NCI-H524 (cell line): ENCODE results near the gene DPH5.

Experiments
- DNase-seq, 2 experiments: peaks; one replicate each; lab custom pipeline; 2025; lab: John Stamatoyannopoulos, UW

Gene DPH5

GRCh38 chr1:101030881-101031280, 5.3 kb upstream of the DPH5 start:
- DNase-seq, result no peak

DNA sequence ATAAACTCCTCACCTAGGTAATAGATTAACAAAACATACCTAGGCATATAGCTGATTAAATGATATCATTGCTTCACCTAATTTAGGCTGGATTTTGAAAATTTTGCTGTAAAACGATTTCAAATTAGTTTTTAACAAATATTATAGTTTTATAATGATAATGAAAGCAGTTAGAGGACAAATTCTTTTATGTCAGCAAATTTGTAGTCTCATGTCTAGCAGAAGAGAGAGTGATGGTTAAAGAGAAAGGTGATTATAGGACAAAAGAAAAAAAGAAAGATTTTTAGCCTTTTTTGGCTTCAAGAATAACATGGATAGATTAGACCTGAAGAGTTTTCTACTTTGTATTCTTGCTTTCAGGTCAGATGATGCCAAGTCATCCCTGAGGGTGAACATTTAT, 3.6 kb upstream of the DPH5 start:
- DNase-seq, result no peak

GRCh38 chr1:101028466-101028865, 2.9 kb upstream of the DPH5 start:
- DNase-seq, result no peak

DNA sequence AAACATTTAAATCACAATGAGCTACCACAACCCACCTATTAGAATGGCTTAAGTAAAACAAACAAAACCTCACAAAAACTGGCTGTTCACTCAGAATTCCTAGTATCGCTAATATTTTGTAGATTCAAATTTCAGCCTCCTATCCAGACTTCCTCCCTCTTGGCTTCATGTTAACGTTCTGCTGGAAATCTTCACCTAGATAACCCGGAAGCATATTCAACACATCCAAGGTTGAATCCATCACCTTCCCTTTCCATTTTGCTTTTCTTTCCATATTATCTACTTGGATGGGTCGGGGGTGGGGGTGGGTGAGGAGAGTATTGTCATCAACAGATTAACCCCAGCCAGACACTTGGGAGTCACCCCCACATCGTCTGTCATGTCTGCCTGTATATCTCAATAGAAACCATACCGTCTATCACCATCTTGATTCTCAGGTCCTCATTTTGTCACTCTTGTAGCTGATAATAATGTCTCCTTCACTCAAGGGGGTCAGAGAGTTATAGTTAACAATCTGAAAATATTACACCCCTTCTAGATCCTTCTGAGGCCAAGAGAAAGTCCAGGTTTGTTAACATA, 1.7 kb upstream of the DPH5 start:
- DNase-seq, result no peak

DNA sequence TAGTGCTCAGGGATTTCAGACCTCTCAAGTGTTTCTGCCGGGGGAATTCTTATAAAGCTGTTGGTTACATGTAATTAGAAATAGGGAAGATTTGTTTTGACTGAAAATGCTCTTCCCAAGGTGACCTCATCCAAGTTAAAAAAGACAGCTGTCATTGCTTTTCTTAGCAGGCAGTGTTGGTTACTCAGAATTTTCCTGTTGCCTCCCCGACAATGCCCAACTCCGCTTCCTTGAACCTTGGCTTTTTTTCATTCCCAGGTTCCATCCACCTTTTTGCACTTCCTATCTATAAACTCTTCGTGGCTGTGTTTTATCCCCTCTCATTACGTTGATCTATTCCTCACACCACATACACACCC, 825 bp upstream of the DPH5 start:
- no peak for DNase-seq

GRCh38 chr1:101025283-101025656, 314 bp downstream of the DPH5 start:
- DNase-seq, result peak in 1 of 2 experiments; percentile 26

DNA sequence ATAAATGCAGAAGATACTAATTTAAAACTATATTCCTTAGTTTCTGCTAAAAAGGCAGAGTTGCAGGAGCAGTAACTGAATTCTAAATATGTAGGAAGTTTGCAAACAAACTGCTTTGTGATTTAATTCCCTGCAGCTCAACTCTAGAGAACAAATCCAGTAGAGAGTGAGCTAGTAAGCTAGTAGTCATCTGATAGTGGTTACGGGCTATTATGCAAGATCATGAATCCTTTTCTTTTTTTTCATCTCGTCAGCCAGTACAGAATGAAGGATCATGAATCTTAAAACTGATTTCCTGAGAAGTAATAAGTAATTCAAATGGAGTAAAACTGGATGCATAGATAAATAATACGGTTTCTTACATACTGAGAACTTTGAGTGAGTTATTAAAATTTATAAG, 3.3 kb downstream of the DPH5 start:
- DNase-seq, result no peak

DNA sequence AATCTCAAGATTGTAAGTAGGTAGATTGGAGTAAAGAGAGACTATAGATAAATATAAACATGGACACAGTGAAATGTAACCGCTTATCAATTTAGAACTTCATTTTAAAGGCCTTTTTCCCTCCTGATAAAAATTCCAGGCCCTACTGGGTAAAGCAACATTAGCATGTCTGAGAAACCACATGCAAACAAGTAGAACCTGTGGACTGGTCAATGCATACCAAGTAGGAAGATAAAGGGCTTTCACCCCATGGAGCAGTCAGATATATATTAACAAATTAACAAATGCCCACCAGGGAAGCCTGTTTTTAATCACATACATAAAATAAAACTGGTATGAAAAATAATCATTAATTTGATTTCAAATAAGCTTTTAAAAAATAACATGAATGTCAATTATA, 8.1 kb downstream of the DPH5 start:
- no peak for DNase-seq

GRCh38 chr1:101013776-101014175, 11.8 kb downstream of the DPH5 start:
- DNase-seq, result no peak

GRCh38 chr1:101008229-101008834, 17.3 kb downstream of the DPH5 start:
- DNase-seq, result no peak

DNA sequence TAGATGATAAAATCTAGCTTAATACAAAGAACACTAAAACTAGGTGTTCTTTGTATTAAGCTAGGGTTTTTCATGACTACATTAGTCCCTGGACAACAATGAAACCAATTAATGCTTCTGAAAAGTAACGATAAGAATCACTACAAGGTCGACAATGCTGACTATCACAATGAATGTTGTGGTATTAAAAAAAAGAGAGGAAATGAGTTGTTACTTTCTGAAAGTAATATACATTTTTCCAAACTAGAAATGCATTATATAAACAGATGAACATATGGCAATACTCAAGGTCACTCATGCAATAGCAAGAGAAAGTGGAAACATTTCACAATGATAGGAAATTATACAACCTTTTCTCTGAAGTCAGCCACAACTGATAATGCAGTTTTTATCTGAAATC, 19.0 kb downstream of the DPH5 start:
- DNase-seq, result no peak

GRCh38 chr1:101005871-101006270, 19.7 kb downstream of the DPH5 start:
- no peak for DNase-seq

DNA sequence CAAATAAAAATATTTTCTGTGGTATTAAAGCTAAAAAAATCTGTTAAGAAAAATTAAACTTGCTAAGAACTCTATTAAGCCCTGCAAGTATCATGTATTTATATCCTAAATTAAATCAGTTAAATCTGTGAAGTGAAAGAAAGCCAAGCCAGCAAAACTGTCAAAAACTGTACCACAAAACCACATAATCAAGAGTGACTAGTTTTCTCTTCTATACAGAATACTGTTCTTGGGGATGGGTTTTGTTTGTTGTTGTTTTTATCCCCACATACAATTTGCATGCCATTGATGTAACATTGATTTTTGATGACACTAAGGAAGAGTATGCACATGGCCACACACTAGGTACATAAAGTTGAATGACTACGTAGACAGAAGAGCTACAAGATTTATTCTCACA, 20.4 kb downstream of the DPH5 start:
- DNase-seq, result no peak

DNA sequence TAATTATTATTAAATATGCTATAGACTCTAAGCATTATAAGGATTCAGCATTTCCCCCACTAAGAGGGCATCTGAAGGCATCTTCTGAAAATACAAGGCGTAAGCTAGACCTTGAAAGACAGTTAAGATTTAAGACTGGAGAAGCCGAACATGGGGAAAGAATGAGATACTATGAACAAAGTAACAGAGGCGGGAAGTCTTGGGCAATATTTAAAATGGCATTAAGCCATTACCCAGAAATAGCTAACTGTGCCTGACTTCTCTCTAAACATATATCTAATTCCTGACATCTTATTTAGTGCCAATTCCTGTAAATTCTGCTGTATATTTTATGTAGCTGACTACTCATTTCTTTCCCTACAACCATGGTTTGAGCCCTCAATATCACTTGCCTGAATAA, 20.9 kb downstream of the DPH5 start:
- no peak for DNase-seq

GRCh38 chr1:101004061-101004460, 21.5 kb downstream of the DPH5 start:
- DNase-seq, result no peak

- no peak for DNase-seq
Measured at GRCh38 chr1:101003012-101003650, 22.5 kb downstream of the DPH5 start.

DNA sequence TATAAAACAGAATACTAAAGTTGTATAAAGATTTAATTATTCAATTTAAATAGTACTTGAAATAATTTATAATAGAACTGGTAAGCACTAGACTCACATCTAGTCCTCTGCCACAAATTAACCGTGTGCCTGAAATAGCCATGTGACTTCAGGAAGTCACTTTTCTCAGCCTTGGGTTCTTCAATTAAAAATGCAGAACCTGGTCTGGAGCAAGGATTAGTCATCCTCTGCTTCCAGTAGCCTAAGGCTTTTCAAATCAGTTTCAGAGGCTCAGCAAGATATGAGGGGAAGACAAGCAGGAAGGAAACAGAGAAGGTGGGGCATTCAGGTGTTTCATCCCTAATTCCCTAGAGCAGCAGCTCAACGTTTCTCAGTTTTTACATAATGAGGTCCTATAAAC, 23.0 kb downstream of the DPH5 start:
- no peak for DNase-seq

DNA sequence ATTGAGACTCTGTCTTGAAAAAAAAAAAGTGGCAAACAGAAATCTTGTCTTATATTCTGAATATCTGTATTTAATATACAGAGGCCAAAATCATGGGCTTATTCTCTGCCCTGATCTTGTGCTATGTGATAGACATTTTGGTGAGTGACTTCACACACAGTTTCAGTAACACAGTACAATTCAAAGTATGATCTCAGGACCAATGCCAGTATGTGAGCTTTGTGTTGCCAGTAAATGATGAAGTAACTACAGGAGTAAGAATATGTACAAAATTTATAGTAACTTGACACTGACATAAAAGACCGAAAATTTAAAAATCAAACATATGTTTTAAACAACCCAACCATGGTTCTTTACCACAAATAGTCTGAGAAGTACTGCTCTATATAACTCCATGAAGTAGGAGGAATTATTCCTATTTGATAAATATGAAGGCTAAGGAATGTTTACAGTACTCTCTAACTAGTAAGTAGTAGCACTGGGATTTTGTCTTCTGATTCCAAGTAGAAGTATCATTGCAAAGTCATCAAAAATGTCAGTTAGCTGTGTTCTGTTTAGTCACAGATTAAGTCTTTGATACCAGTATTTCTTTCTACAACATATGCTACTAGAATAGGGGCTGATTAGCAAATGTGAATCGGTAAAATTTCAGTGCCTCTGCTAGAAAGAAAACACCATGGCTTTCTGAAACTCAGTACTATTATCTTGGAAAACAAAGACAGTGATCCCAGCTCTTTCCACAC, 25.3 kb downstream of the DPH5 start:
- no peak for DNase-seq

GRCh38 chr1:100998426-100998825, 27.2 kb downstream of the DPH5 start:
- no peak for DNase-seq

DNA sequence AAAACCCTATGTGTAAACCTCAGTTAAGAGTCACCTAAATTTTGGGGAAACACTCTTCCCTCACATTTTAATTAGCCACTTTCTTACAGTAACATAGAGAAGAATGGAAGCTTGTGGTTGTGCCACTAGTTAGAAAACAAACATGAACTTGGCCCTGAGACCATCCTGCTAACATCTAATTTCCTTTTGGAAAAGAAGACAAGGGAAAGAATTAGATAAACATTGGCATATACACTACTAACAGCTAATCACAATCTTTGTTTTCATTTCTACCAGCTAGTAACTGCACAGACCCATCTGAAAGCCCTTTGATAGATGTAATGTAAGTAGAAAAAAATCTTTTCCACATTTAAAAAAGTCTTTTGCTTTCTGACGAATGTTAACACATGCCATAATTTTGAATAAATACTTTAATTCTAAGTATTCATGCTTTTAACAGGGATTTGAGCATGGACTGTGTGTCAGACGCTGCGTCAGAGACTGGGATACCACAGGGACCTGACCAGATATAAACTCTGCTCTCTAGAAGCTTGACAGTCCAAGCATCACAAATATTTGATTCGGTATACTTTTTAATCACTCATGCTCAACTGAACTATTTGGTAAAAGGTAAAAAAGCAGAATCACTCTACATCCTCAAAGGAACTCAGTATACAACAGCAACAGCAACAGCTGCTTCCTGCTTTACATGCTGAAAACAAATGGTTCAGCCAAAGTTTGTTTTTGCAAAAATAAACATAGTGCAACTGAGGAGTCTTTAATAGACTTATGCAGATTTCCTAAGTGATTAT, 30.2 kb downstream of the DPH5 start:
- DNase-seq, result no peak

DNA sequence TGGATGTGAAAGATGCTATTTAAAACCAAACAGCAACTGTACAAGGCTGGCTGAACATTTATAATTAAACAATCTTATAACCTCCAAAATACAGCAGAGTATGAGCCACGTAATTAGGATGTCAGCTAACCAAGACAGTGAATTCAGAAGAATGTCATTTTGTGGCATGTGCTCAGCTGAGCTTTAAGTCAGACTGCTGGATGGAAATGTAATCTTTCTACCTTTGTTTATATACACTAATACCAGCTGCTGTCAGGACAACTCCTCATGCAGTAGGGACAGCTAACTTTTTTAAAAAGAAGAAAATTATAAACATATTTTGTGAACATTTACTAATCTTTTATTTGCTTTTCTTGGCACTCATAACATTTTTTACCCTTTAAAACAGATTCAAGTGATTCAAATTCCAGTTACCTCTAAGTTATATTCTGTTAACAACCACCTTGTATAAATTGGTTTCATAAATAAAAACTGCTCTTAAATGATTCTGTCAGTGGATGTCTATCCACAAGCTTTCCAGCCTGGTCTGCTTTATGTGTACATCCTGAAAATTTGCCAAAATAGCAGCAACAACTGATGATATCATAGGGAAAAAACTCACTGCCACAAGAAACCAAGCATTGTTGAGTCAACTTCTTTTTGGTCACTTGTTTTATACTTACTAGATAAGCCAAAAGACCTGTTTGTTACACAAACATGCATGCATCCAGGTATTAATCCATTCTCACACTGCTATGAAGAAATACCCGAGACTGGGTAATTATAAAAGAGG, 36.1 kb downstream of the DPH5 start:
- no peak for DNase-seq

- no peak for DNase-seq
Measured at GRCh38 chr1:100988121-100988520, 37.5 kb downstream of the DPH5 start.
